AG09309 (cell line): ENCODE measurements around the gene PLXNA4.
"Not testable (repeated sequence)": the region's sequence is repeated elsewhere in the genome, so short reads cannot be mapped to it uniquely, and the experiment has no call there.

Experiments used
- DNase-seq: peaks from one replicate; pipeline ENCODE4 v3.0.0-alpha.2; 2010; ENCODE audit warnings: low read depth
- H3K4me3 ChIP-seq: 2 replicates; pipeline ENCODE4 v1.5.1; 2011; ENCODE audit warnings: mild to moderate bottlenecking, low read depth, low read length, moderate library complexity; ENCODE audit not compliant: control insufficient read depth
- CTCF ChIP-seq: IDR thresholded peaks from 2 replicates; pipeline ENCODE4 v1.5.1; 2011; ENCODE audit warnings: mild to moderate bottlenecking, low read depth, low read length, inconsistent platforms; ENCODE audit not compliant: insufficient read depth, control insufficient read depth; ENCODE audit errors: missing control alignments

Gene PLXNA4

GRCh38 chr7:132182992-132183391 is 393.3 kb downstream of the PLXNA4 start:
- TF ChIP-seq CTCF: no peak
- DNase-seq: no peak

DNA sequence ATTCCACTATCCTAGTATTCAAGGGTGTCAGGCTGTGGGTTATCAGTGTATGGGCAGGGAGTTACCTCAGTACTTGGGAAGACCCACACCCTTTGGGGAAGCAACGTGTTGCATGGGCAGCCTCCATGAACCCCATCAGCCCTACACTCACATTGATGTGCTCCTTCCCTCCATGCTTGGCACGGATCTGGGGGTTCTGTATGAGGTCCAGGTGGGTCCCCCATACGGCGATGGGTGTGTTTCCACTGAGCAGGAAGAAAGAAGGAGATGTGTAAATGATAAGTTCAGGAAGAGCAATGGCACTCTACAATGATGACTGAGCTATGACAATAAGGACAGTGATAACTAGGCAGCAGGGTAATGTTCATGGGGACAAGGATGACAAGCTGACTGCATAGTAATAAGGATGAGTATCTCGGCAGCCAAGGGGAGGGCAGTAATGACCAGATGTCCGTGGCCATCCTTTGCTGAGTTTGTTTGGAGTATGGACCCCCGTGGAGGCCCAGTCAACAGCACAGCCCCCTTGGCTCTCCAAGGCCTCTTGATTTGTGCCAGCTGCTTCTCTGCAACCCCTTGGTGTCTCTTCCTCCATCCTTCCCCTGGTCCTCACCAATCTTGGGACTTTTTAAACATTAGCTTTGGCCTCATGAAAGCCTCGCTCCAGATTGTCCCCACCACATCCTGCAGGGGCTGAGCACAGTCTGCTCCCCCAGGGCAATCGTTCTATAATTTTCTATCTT is 394.2 kb downstream of the PLXNA4 start:
- H3K4me3 ChIP-seq: no peak overlapping the region
- DNase-seq: no peak
- no peak for TF ChIP-seq CTCF

More at GRCh38 chr7:132182992-132183391, 393.3 kb downstream of the PLXNA4 start:
- H3K4me3 ChIP-seq: no peak overlapping the region

DNA sequence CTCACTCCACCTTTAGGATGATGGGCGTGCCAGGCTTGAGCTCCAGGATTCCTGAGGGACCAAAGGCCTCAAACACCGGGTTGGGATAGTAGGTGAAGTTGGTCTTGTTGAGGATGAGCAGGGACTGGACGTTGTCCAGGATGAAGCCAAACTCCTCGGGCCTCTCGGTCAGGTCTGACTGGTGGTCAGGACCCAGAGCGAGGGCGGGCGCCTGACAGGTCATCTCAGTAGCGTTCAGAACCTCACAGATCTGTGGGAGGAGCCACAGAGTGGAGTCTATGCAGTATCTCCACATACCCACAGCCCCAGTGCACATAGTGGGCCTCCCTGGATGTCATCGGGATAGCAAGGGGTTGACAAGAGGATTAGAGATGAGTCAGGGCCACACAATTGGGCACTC is 394.9 kb downstream of the PLXNA4 start:
- TF ChIP-seq CTCF: no peak
- no peak overlapping the region for H3K4me3 ChIP-seq
- DNase-seq: no peak

GRCh38 chr7:132180481-132180880 is 395.8 kb downstream of the PLXNA4 start:
- no peak overlapping the region for H3K4me3 ChIP-seq
- DNase-seq: no peak
- TF ChIP-seq CTCF: no peak

- H3K4me3 ChIP-seq: no peak overlapping the region
- DNase-seq: no peak
- TF ChIP-seq CTCF: no peak
Observed at GRCh38 chr7:132179681-132180080, 396.6 kb downstream of the PLXNA4 start.

GRCh38 chr7:132179080-132179430 is 397.2 kb downstream of the PLXNA4 start:
- TF ChIP-seq CTCF: no peak
- DNase-seq: no peak
- no peak overlapping the region for H3K4me3 ChIP-seq

- not testable (repeated sequence) for H3K4me3 ChIP-seq, DNase-seq
Observed at GRCh38 chr7:132178402-132179079, 397.7 kb downstream of the PLXNA4 start.
